HepG2 (cell line): ENCODE results near the gene KCTD14. TPM values are rescaled to one million over a fixed set of nuclear protein-coding genes. Genes with fewer than 3 reads are reported as not detected.
A peak's percentile ranks its signal among the peaks of the same experiment; 100 is the strongest.
"Not testable (repeated sequence)": the region's sequence is repeated elsewhere in the genome, so short reads cannot be mapped to it uniquely, and the experiment has no call there.

Experiments used
- ATAC-seq: fragments of 200-7000 bp; cut with Tn5 transposase; 3 replicates; pipeline ENCODE4 v1.9.1; 2020; ENCODE audit warnings: mild to moderate bottlenecking, moderate library complexity
- BruUV-seq: library from RNA; stranded (reverse); fragments of 400-500 nt; replicated peaks from 2 replicates; lab custom pipeline; 2021; lab: Mats Ljungman, UMichigan
- CTCF ChIA-PET: fragments of 300-600 bp; formaldehyde crosslinking; extraction: SDS; loops from one replicate; lab custom pipeline; 2021; ENCODE audit warnings: low total read pairs, inconsistent platforms, low intra/inter-chr PET ratio; lab: Yijun Ruan, JAX
- POLR2A ChIA-PET: fragments of 350-600 bp; sonication (Branson Sonifier 250); formaldehyde crosslinking; loops from one replicate; lab custom pipeline; 2020; ENCODE audit warnings: antibody characterized with exemption, inconsistent platforms; lab: Yijun Ruan, JAX
- DNase-seq: peaks from one replicate; pipeline ENCODE4 v3.0.0-alpha.2; 2015; ENCODE audit warnings: low spot score
- FAIRE-seq: peaks from 3 replicates; lab custom pipeline; 2011; peaks lifted over from hg19 to GRCh38; lab: Jason Lieb, UNC
- H2AFZ ChIP-seq: one replicate; pipeline ENCODE4 v1.6.1; 2011; ENCODE audit warnings: low read length, inconsistent platforms
- H3K27ac ChIP-seq: fragments of 300-600 bp; 3 replicates; pipeline ENCODE4 v1.8.0; 2011; ENCODE audit warnings: mixed run types, mild to moderate bottlenecking, mixed read lengths, low read length, inconsistent platforms; ENCODE audit not compliant: insufficient read depth; ENCODE audit errors: extremely low read length
- H3K27me3 ChIP-seq, 2 experiments: fragments of 200-600 bp in 1 of 2; 2 replicates in 1 of 2; 3 replicates in 1 of 2; pipeline versions ENCODE4 v1.6.0 to v1.8.0; 2011; ENCODE audit warnings: low read length in 2 of 2, mild to moderate bottlenecking in 2 of 2, moderate library complexity in 2 of 2, inconsistent platforms in 1 of 2; ENCODE audit not compliant: insufficient read depth in 2 of 2, control insufficient read depth in 1 of 2
- H3K36me3 ChIP-seq, 2 experiments: fragments of 200-600 bp in 1 of 2; replicated peaks in 1 of 2; 2 replicates in 1 of 2; 3 replicates in 1 of 2; pipeline versions ENCODE4 v1.5.1 to v1.8.0; 2011; ENCODE audit warnings: low read length in 2 of 2, inconsistent platforms in 1 of 2; ENCODE audit not compliant: insufficient read depth in 2 of 2, control insufficient read depth in 1 of 2
- H3K4me1 ChIP-seq: 2 replicates; pipeline ENCODE4 v1.5.1; 2012; ENCODE audit warnings: low read length, inconsistent platforms; ENCODE audit not compliant: insufficient read depth
- H3K4me2 ChIP-seq: 2 replicates; pipeline ENCODE4 v1.6.0; 2011; ENCODE audit warnings: low read depth, low read length, inconsistent platforms
- H3K4me3 ChIP-seq, 3 experiments: fragments of 200-600 bp in 1 of 3; sonication (generic), shearing (Covaris generic) in 1 of 3; replicated peaks in 1 of 3; 2 replicates each; pipeline ENCODE4 v1.5.1; 2011 to 2016; ENCODE audit warnings: low read length in 3 of 3, inconsistent platforms in 2 of 3, low read depth in 2 of 3, mild to moderate bottlenecking in 2 of 3, control low read depth in 1 of 3, mixed read lengths in 1 of 3; ENCODE audit not compliant: insufficient read depth in 1 of 3
- H3K79me2 ChIP-seq: one replicate; pipeline ENCODE4 v1.6.1; 2011; ENCODE audit warnings: low read length, inconsistent platforms; ENCODE audit not compliant: insufficient read depth
- H3K9ac ChIP-seq: 2 replicates; pipeline ENCODE4 v1.6.0; 2011; ENCODE audit warnings: mild to moderate bottlenecking, low read depth, low read length, inconsistent platforms; ENCODE audit not compliant: insufficient read depth
- H3K9me3 ChIP-seq: 2 replicates; pipeline ENCODE4 v1.5.1; 2012; ENCODE audit warnings: mild to moderate bottlenecking, low read length
- H4K20me1 ChIP-seq: 2 replicates; pipeline ENCODE4 v1.6.0; 2011; ENCODE audit warnings: inconsistent platforms, mild to moderate bottlenecking, low read length, moderate library complexity; ENCODE audit not compliant: insufficient read depth
- CEBPB ChIP-seq: IDR thresholded peaks from 2 replicates; pipeline ENCODE4 v1.6.1; 2011; ENCODE audit warnings: low read depth, low read length, improper control_type of control experiment, borderline replicate concordance
- WGBS: methylation state at CpG from one replicate; pipeline ENCODE4 v1.1.6; 2017; ENCODE audit warnings: low lambda C conversion rate; 5-methylcytosine and 5-hydroxymethylcytosine counted together
- in situ Hi-C: cut with HindIII; loops from 2 replicates; pipeline ENCODE4 v1.10.0; 2017; ENCODE audit warnings: low pct_unique_long_range_greater_than_20kb; ENCODE audit not compliant: extremely low pct_ligation_motif_present
- intact Hi-C: fragments of 100-400 bp; cut with micrococcal nuclease; formaldehyde crosslinking; loops from one replicate; pipeline ENCODE4 v1.10.0; 2022; ENCODE audit not compliant: unreplicated experiment
- polyA plus RNA-seq, 8 experiments: library from polyadenylated mRNA; depleted of rRNA in 3 of 8; stranded (reverse) in 7 of 8; unstranded in 1 of 8; fragments of >200 nt; fragmentation: Illumina TruSeq in 4 of 8; extraction: Trizol in 4 of 8; gene quantifications; 2 replicates each; pipeline versions ENCODE4 v1.2.1 to v1.2.3, GENCODE V29; 2011 to 2016; ENCODE audit warnings: low read depth in 4 of 8, missing spikeins in 1 of 8, mixed read lengths in 1 of 8; ENCODE audit not compliant: insufficient read depth in 1 of 8
- total RNA-seq, 5 experiments: library from RNA; depleted of rRNA; stranded (reverse); fragments of >200 nt; fragmentation: Illumina TruSeq; extraction: Trizol; gene quantifications; 2 replicates each; pipeline ENCODE4 v1.2.3, GENCODE V29; 2016; ENCODE audit warnings: low read depth in 1 of 5
- TF ChIP-seq, protein P1 (sequence below): sonication (generic); formaldehyde crosslinking; IDR thresholded peaks from 2 replicates; pipeline ENCODE4 v1.8.1; 2023; ENCODE audit warnings: mild to moderate bottlenecking, moderate library complexity, missing genetic modification reagents

Gene KCTD14
- total and polyA plus RNA-seq, 2 of the 13 experiments (the other 11 are each of a cell fraction or from before 2014, with no cell fraction given) = 10.3 to 15.6 TPM

DNA sequence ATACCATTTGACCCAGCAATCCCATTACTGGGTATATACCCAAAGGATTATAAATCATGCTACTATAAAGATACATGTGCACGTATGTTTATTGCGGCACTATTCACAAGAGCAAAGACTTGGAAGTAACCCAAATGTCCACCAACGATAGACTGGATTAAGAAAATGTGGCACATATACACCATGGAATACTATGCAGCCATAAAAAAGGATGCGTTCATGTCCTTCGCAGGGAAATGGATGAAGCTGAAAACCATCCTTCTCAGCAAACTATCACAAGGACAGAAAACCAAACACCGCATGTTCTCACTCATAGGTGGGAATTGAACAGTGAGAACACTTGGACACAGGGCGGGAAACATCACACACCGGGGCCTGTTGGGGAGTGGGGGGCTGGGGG, 36.6 kb downstream of the KCTD14 start:
- 98% methylated on average over 8 of the region's 8 CpGs for WGBS
- H4K20me1 ChIP-seq, H3K9ac ChIP-seq, H3K9me3 ChIP-seq, H3K4me3 ChIP-seq, DNase-seq, CTCF ChIA-PET, H3K4me2 ChIP-seq, H3K4me1 ChIP-seq, POLR2A ChIA-PET, H3K27ac ChIP-seq, in situ Hi-C loops, FAIRE-seq, H3K27me3 ChIP-seq, ATAC-seq, H2AFZ ChIP-seq, intact Hi-C loops, H3K79me2 ChIP-seq, BruUV-seq: not testable (repeated sequence)
- H3K36me3 ChIP-seq = peaks cover 7 to 32% of the 10 kb centered on the region in 2 experiments; a peak in 4 of 5 replicates

DNA sequence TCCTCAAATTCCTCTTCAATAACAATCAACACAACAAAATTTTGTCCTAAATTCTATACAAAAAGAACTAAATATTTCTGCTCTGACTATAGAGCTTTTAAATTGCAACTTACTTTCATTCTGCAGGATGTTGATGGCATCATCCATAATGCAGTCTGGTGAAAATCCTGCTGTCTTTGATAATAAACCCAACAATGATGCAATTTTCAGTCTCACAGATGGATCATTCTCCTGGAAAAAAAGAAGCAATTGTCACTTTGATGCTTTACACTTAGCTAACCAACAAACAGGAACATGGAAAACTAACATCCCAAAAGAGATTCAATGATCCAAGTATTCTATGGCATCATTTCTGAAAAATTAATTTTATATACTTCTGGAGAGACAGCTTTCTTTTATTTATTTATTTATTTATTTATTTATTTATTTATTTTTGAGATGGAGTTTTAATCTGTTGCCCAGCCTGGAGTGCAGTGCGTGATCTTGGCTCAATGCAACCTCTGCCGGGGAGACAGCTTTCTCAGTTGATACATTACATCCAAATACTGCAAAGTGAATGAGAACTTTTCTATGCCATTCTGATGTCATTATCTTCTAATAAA, 41.6 kb downstream of the KCTD14 start:
- CTCF ChIA-PET = no interaction called here
- Histone ChIP-seq H3K9ac (no peak overlapping the region), H3K4me3 (no peak overlapping the region), H3K4me2 (no peak overlapping the region), H3K27ac (no peak overlapping the region), H3K27me3 (no peaks in the 10 kb centered on the region), H4K20me1 (no peaks in the 10 kb centered on the region), H3K9me3 (no peaks in the 10 kb centered on the region), H3K36me3 (peaks cover 6 to 42% of the 10 kb centered on the region in 2 experiments; a peak in 4 of 5 replicates), H3K4me1 (no peaks in the 10 kb centered on the region), H2AFZ (no peak overlapping the region), H3K79me2 (peaks cover 7% of the 10 kb centered on the region)
- FAIRE-seq (no peak), ATAC-seq (no peak), DNase-seq (no peak)
- peak; percentile 6; the same call in 1 of the 2 replicates for TF ChIP-seq CEBPB
- TF ChIP-seq, protein P1, sequence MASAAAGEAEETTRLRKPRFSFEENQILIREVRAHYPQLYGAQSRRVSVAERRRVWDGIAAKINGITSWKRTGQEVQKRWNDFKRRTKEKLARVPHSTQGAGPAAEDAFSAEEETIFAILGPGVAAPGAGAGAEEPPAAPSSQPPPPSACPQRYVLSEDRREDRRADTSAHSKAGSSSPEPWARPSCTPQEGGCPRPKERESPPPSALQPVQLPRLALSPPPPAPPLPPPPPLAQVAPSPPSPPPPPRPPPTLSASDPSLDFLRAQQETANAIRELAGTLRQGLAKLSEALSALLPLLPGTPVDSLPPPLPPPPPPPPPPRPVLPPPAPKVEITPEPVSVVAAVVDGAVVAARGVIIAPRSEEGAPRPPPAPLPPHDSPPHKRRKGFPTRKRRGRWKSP (CRISPR knock-in tag) = no peak
- in situ Hi-C loops = no loop called here
- no TSS peak for BruUV-seq
- 97% methylated on average over 2 of the region's 2 CpGs for WGBS
- intact Hi-C loops = no loop called here
- POLR2A ChIA-PET = interaction anchor here (3.0 kb wide), 1 partner anchor 13 kb away, joined by 9 read pairs; the partner anchor contains the start of gene INTS4
